Heart right ventricle (tissue), 16 donors: Measurements from ENCODE around the gene RBPMS2. TPM values are rescaled to one million over a fixed set of nuclear protein-coding genes. Genes with fewer than 3 reads are reported as not detected.
A peak's percentile ranks its signal among the peaks of the same experiment; 100 is the strongest.
"Not testable (repeated sequence)": the region's sequence is repeated elsewhere in the genome, so short reads cannot be mapped to it uniquely, and the experiment has no call there.

Experiments used
- ATAC-seq, 8 donors: fragments of 200-7000 bp; cut with Tn5 transposase; one replicate each; pipeline ENCODE4 v1.9.1; 2020; ENCODE audit warnings: mild to moderate bottlenecking in 8 of 8, moderate library complexity in 8 of 8, moderate number of reproducible peaks in 1 of 8
- DNase-seq, 2 donors: peaks; one replicate each; pipeline ENCODE4 v3.0.0-alpha.2; 2020
- H3K27ac ChIP-seq, 10 donors: fragments of 200-600 bp; sonication (generic) in 2 of 10; one replicate each; pipeline versions ENCODE4 v1.5.0 to v1.8.0; 2020 to 2022; ENCODE audit warnings: mild to moderate bottlenecking in 3 of 10
- H3K27me3 ChIP-seq, 7 donors: fragments of 200-600 bp; one replicate each; pipeline ENCODE4 v1.8.0; 2021 to 2022; ENCODE audit warnings: mild to moderate bottlenecking in 2 of 7
- H3K36me3 ChIP-seq, 9 donors: fragments of 200-600 bp; sonication (generic) in 1 of 9; one replicate each; pipeline versions ENCODE4 v1.5.0 to v1.8.0; 2020 to 2022; ENCODE audit warnings: mild to moderate bottlenecking in 2 of 9
- H3K4me1 ChIP-seq, 9 donors: fragments of 200-600 bp; sonication (generic) in 1 of 9; one replicate each; pipeline versions ENCODE4 v1.5.0 to v1.8.0; 2020 to 2022; ENCODE audit warnings: mild to moderate bottlenecking in 4 of 9
- H3K4me3 ChIP-seq, 10 donors: fragments of 200-600 bp; sonication (generic) in 2 of 10; one replicate each; pipeline versions ENCODE4 v1.5.0 to v1.8.0; 2020 to 2022; ENCODE audit warnings: mild to moderate bottlenecking in 7 of 10, moderate library complexity in 2 of 10
- H3K9me3 ChIP-seq, 11 donors: fragments of 200-600 bp in 10 of 11; sonication (generic) in 2 of 11; one replicate each; pipeline versions ENCODE4 v1.5.0 to v1.8.0; 2013 to 2022; ENCODE audit warnings: mild to moderate bottlenecking in 2 of 11, control low read depth in 1 of 11, moderate library complexity in 1 of 11
- WGBS, 2 donors: extraction: QIAGEN DNeasy Blood & Tissue Kit; methylation state at CpG; one replicate each; pipeline ENCODE4 v1.1.7; 2013; ENCODE audit warnings: inconsistent platforms in 1 of 2; 5-methylcytosine and 5-hydroxymethylcytosine counted together
- intact Hi-C, 10 donors: fragments of 100-400 bp; cut with DNase I; formaldehyde crosslinking; loops; one replicate each; pipeline versions ENCODE4 v1.11.1 to v1.14.2; 2022
- polyA plus RNA-seq, 2 donors: library from polyadenylated mRNA; stranded (reverse); fragments of 200-250 nt; gene quantifications; one replicate each; pipeline ENCODE4 v1.2.3, GENCODE V29; 2013
- total RNA-seq, 10 donors: library from RNA; stranded (reverse); fragmentation: NEBNext Ultra II Directional in 3 of 10; extraction: Animal tissue kit (Norgen Biotek cat#: 25700) in 3 of 10; gene quantifications; one replicate each; pipeline versions ENCODE4 v1.2.1 to v1.2.4, GENCODE V29; 2021 to 2023
- TF ChIP-seq, protein P1 (sequence below), 9 donors: fragments of 200-600 bp; sonication (generic) in 2 of 9; IDR thresholded peaks; one replicate each; pipeline versions ENCODE4 v1.5.0 to v1.8.0; 2021 to 2022; ENCODE audit warnings: antibody characterized with exemption in 9 of 9, mild to moderate bottlenecking in 5 of 9, moderate library complexity in 1 of 9
- donor health status: Arrhythmogenic right ventricular cardiomyopathy.
- donor health status: ischemic (EF 13 %, LVEDD 7.1; RV severe dilation, severe dysfunction).
- donor health status: healthy with polysubstance abuse.
- donor health status: DM: no; HTN: yes; CAD: no.
- donor health status: DM: no; HTN: no; CAD: no.
- donor health status: ischemic (EF 25% LVEDD 6.9; RV normal size, moderate dysfunction).
- donor health status: ischemic (EF 25% LVEDD 5.7; RV mildly dilated, moderate dysfunction).
- donor health status: healthy.
- donor health status: DM: yes; HTN: yes; CAD: no.
- donor health status: Ischemic cardiomyopathy.
- donor health status: ischemic (EF 35%, LVEDD 5.7; RV mildly dilated, moderate dysfunction).
- donor health status: nonischemic (EF 11% LVEDD 7.7; RV severe dilation, severe dysfunction).
- donor health status: DM: yes; HTN: yes; CAD: no.
- donor health status: PGD.
- donor health status: ischemic (EF 29% LVEDD 5.4; RV normal size, mild dysfunction).
- donor health status: nonischemic (EF 23%, LVEDD 6.1; RV moderate dilation, normal function).

The RBPMS2 gene
- total and polyA plus RNA-seq, 12 donors = 177 to 310 (median 213) TPM

DNA sequence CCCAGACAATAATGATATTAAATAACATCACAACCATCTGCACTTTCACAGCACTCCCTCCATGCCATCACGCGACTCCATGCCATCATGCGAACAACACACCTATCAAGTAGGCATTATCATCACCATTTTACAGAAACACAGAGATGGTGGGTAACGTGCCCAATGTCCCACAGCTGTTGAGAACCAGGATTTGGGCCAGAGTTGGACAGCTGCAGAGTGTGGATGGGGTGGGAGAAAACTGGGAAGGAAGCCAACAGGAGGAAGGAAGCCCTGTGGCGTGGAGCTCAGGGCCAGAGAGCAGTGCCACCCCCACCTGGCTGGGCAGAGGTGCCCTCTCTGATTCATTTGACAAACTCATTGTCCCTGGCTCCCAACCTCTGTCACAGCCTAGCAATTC lies 29.0 kb downstream of the RBPMS2 start:
- intact Hi-C loops = no loop called here
- H3K36me3 ChIP-seq = peaks cover 0 to 18% (median 0%) of the 10 kb centered on the region in 9 donors
- H3K4me3 ChIP-seq = no peak overlapping the region
- peaks cover 7 to 86% (median 47%) of the 10 kb centered on the region in 9 donors for H3K4me1 ChIP-seq
- H3K9me3 ChIP-seq = no peaks in the 10 kb centered on the region
- no peaks in the 10 kb centered on the region for H3K27me3 ChIP-seq
- TF ChIP-seq, protein P1, sequence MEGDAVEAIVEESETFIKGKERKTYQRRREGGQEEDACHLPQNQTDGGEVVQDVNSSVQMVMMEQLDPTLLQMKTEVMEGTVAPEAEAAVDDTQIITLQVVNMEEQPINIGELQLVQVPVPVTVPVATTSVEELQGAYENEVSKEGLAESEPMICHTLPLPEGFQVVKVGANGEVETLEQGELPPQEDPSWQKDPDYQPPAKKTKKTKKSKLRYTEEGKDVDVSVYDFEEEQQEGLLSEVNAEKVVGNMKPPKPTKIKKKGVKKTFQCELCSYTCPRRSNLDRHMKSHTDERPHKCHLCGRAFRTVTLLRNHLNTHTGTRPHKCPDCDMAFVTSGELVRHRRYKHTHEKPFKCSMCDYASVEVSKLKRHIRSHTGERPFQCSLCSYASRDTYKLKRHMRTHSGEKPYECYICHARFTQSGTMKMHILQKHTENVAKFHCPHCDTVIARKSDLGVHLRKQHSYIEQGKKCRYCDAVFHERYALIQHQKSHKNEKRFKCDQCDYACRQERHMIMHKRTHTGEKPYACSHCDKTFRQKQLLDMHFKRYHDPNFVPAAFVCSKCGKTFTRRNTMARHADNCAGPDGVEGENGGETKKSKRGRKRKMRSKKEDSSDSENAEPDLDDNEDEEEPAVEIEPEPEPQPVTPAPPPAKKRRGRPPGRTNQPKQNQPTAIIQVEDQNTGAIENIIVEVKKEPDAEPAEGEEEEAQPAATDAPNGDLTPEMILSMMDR (IDR thresholded peaks at IDR 0.05) = no peak
- DNase-seq (no peak), ATAC-seq (no peak)
- 65 to 70% methylated on average over 5 of the region's 5 CpGs for WGBS, 2 donors
- H3K27ac ChIP-seq = peak overlapping the region in 1 of 10 donors; percentile 65

DNA sequence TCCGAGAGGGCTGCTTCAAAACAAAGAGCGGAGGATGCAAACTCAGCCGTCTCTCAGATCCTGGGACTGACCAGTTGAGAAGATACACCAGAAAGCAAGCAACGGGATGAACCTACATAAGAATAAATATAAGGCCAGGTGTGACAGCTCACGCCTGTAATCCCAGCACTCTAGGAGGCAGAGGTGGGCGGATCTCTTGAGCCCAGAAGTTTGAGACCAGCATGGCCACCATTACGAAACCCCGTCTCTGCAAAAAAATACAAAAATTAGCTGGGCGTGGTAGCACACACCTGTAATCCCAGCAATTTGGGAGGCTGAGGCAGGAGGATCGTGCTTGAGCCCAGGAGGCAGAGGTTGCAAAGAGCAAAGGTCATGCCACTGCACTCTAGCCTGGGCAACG lies 31.7 kb downstream of the RBPMS2 start:
- H3K27me3 ChIP-seq = no peaks in the 10 kb centered on the region
- H3K4me3 ChIP-seq = no peak overlapping the region
- DNase-seq = no peak
- peaks cover 0 to 27% (median 0%) of the 10 kb centered on the region in 9 donors for H3K36me3 ChIP-seq
- TF ChIP-seq, protein P1 (IDR thresholded peaks at IDR 0.05) = no peak
- intact Hi-C loops = loop anchor here in 1 of 10 donors (5.0 kb wide), 1 partner anchor 64 kb away; no protein-coding TSS in a partner anchor
- H3K4me1 ChIP-seq = peaks cover 19 to 85% (median 60%) of the 10 kb centered on the region in 9 donors
- H3K9me3 ChIP-seq = no peaks in the 10 kb centered on the region
- H3K27ac ChIP-seq = peak overlapping the region in 5 of 10 donors; percentile 15 to 60 (median 44)
- no peak for ATAC-seq
- WGBS, 2 donors = 95% methylated on average over 11 of the region's 11 CpGs

DNA sequence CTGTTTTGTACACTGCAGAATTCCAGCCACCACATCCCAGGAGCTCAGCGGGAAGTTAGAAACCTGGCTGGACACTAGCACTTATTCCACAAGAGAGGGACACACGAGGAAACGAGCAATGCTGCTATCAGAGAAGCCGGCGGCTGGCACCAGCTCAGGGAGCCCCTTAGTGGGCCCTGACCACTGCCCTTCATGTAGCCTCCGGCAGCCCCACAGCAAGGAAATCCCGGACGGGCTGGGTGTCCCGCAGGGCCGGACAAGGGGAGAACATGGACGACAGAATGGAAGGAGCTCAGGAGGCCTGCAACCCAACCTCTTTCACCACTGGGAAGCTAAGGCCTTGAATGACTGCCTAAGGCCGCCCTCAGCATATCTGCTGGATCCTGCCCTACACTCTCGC lies 32.5 kb downstream of the RBPMS2 start:
- peaks cover 19 to 77% (median 55%) of the 10 kb centered on the region in 9 donors for H3K4me1 ChIP-seq
- intact Hi-C loops = loop anchor here in 1 of 10 donors (5.0 kb wide), 1 partner anchor 64 kb away; no protein-coding TSS in a partner anchor
- TF ChIP-seq, protein P1 (IDR thresholded peaks at IDR 0.05) = no peak
- H3K4me3 ChIP-seq = no peak overlapping the region
- WGBS, 2 donors = 72 to 76% methylated on average over 13 of the region's 13 CpGs
- H3K9me3 ChIP-seq = no peaks in the 10 kb centered on the region
- H3K36me3 ChIP-seq = peaks cover 0 to 26% (median 0%) of the 10 kb centered on the region in 9 donors
- DNase-seq (no peak), ATAC-seq (no peak)
- H3K27me3 ChIP-seq = no peaks in the 10 kb centered on the region
- H3K27ac ChIP-seq = peak overlapping the region in 6 of 10 donors; percentile 15 to 60 (median 46)

DNA sequence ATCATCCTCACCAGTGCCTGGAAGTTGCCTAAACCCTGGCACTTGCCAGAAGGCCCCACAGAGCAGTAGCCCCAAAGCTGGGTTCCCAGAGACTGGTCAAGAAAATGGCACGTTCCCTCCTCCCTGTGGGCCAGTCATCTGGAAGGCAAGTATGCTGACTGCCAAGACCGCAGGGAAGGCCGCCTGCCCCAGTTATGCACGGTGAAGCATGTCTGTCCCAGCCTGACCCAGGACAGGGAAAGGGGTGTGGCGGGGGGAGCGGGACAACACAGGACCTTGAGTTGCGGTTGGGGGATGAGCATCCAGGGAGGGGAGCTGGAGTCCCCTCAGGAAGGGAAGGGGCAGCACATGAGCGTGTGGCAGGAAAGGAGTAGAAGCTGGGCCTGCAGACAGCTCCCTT lies 33.0 kb downstream of the RBPMS2 start:
- DNase-seq (no peak), ATAC-seq (peak in 7 of 8 donors; percentile 15 to 52 (median 30))
- intact Hi-C loops = loop anchor here in 1 of 10 donors (5.0 kb wide), 1 partner anchor 65 kb away; no protein-coding TSS in a partner anchor
- Histone ChIP-seq H3K27me3 (no peaks in the 10 kb centered on the region), H3K4me3 (no peak overlapping the region), H3K27ac (peak overlapping the region in 7 of 10 donors; percentile 32 to 60 (median 44)), H3K4me1 (peaks cover 16 to 72% (median 49%) of the 10 kb centered on the region in 9 donors), H3K9me3 (no peaks in the 10 kb centered on the region), H3K36me3 (peaks cover 0 to 26% (median 0%) of the 10 kb centered on the region in 9 donors)
- 33 to 60% methylated on average over 8 of the region's 8 CpGs for WGBS, 2 donors
- TF ChIP-seq, protein P1 (IDR thresholded peaks at IDR 0.05) = no peak

DNA sequence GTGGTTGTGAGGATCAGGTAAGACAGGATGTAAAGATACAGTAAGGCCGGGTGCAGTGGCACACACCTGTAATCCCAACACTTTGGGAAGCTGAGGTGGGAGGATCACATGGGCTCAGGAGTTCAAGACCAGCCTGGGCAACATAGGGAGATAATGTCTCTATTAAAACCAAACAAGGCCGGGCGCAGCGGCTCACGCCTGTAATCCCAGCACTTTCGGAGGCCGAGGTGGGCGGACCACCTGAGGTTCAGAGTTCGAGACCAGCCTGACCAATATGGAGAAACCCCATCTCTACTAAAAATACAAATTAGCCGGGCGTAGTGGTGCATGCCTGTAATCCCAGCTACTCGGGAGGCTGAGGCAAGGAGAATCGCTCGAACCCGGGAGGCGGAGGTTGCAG lies 33.7 kb downstream of the RBPMS2 start:
- not testable (repeated sequence) for H3K9me3 ChIP-seq, DNase-seq, H3K27me3 ChIP-seq, H3K4me3 ChIP-seq, ATAC-seq
- Histone ChIP-seq H3K4me1 (peaks cover 12 to 65% (median 42%) of the 10 kb centered on the region in 9 donors), H3K36me3 (peaks cover 0 to 26% (median 0%) of the 10 kb centered on the region in 9 donors), H3K27ac (peak overlapping the region in 2 of 10 donors; percentile 44 to 48)
- intact Hi-C loops = loop anchor here in 3 of 10 donors (2.0 to 5.0 kb wide), 3 partner anchors 66 to 69 kb away; no protein-coding TSS in a partner anchor
- WGBS, 2 donors = 95 to 97% methylated on average over 15 to 16 of the region's 16 CpGs
